ENCODE measurements around the gene DNAI7. TPM values are rescaled to one million over a fixed set of nuclear protein-coding genes. Genes with fewer than 3 reads are reported as not detected.

DNAI7 gene
- total RNA-seq, 1 donor from 2014 or later: 1.1 TPM

GRCh38 chr12:25200703-25201102, 5.7 kb upstream of the DNAI7 start:
- no peak for DNase-seq
- Histone ChIP-seq H3K27ac (replicated peaks) (no peak overlapping the region), H3K4me1 (peaks cover 44% of the 10 kb centered on the region), H3K27me3 (ENCODE audit: low read depth) (no peaks in the 10 kb centered on the region), H3K9me3 (replicated peaks) (no peaks in the 10 kb centered on the region), H3K36me3 (peaks cover 20% of the 10 kb centered on the region), H3K4me3 (no peak overlapping the region)
- TF ChIP-seq CTCF (IDR thresholded peaks at IDR 0.05; ENCODE audit: borderline replicate concordance): no peak
- intact Hi-C loops (cut with micrococcal nuclease): no loop called here

- H3K27me3 ChIP-seq (ENCODE audit: low read depth): no peaks in the 10 kb centered on the region
- H3K4me3 ChIP-seq: no peak overlapping the region
- no peak for TF ChIP-seq CTCF (IDR thresholded peaks at IDR 0.05; ENCODE audit: borderline replicate concordance)
- no peaks in the 10 kb centered on the region for H3K36me3 ChIP-seq
- intact Hi-C loops (cut with micrococcal nuclease): no loop called here
- H3K9me3 ChIP-seq (replicated peaks): no peaks in the 10 kb centered on the region
- no peak for DNase-seq
- H3K4me1 ChIP-seq: peaks cover 55% of the 10 kb centered on the region
- H3K27ac ChIP-seq (replicated peaks): no peak overlapping the region
Measured at GRCh38 chr12:25197608-25198007, 2.6 kb upstream of the DNAI7 start.

GRCh38 chr12:25194722-25195055, 271 bp downstream of the DNAI7 start:
- no peaks in the 10 kb centered on the region for H3K9me3 ChIP-seq (replicated peaks)
- H3K4me1 ChIP-seq: peaks cover 42% of the 10 kb centered on the region
- H3K36me3 ChIP-seq: no peaks in the 10 kb centered on the region
- H3K27me3 ChIP-seq (ENCODE audit: low read depth): no peaks in the 10 kb centered on the region
- peak overlapping the region; percentile 82 for H3K4me3 ChIP-seq
- intact Hi-C loops (cut with micrococcal nuclease): no loop called here
- TF ChIP-seq CTCF (IDR thresholded peaks at IDR 0.05; ENCODE audit: borderline replicate concordance): no peak
- no peak for DNase-seq
- H3K27ac ChIP-seq (replicated peaks): peak overlapping the region; percentile 96

GRCh38 chr12:25194214-25194613, 746 bp downstream of the DNAI7 start:
- Histone ChIP-seq H3K36me3 (no peaks in the 10 kb centered on the region), H3K4me3 (peak overlapping the region; percentile 82), H3K4me1 (peaks cover 42% of the 10 kb centered on the region), H3K9me3 (replicated peaks) (no peaks in the 10 kb centered on the region), H3K27me3 (ENCODE audit: low read depth) (no peaks in the 10 kb centered on the region), H3K27ac (replicated peaks) (peak overlapping the region; percentile 96)
- no peak for TF ChIP-seq CTCF (IDR thresholded peaks at IDR 0.05; ENCODE audit: borderline replicate concordance)
- intact Hi-C loops (cut with micrococcal nuclease): no loop called here
- DNase-seq: no peak

GRCh38 chr12:25190793-25191192, 4.2 kb downstream of the DNAI7 start:
- Histone ChIP-seq H3K4me1 (peaks cover 22% of the 10 kb centered on the region), H3K27me3 (ENCODE audit: low read depth) (no peaks in the 10 kb centered on the region), H3K4me3 (no peak overlapping the region), H3K27ac (replicated peaks) (no peak overlapping the region), H3K36me3 (no peaks in the 10 kb centered on the region), H3K9me3 (replicated peaks) (no peaks in the 10 kb centered on the region)
- TF ChIP-seq CTCF (IDR thresholded peaks at IDR 0.05; ENCODE audit: borderline replicate concordance): no peak
- intact Hi-C loops (cut with micrococcal nuclease): no loop called here
- DNase-seq: no peak

GRCh38 chr12:25189656-25190055, 5.3 kb downstream of the DNAI7 start:
- no peaks in the 10 kb centered on the region for H3K9me3 ChIP-seq (replicated peaks)
- no peaks in the 10 kb centered on the region for H3K27me3 ChIP-seq (ENCODE audit: low read depth)
- no peak overlapping the region for H3K27ac ChIP-seq (replicated peaks)
- DNase-seq: no peak
- no peak overlapping the region for H3K4me3 ChIP-seq
- peaks cover 13% of the 10 kb centered on the region for H3K4me1 ChIP-seq
- no peak for TF ChIP-seq CTCF (IDR thresholded peaks at IDR 0.05; ENCODE audit: borderline replicate concordance)
- intact Hi-C loops (cut with micrococcal nuclease): no loop called here
- no peaks in the 10 kb centered on the region for H3K36me3 ChIP-seq

Data from left ventricle myocardium inferior (tissue), 1 donor.